Rectal smooth muscle tissue (tissue), 1 donor: ENCODE data around the gene KPTN.

Experiments
- H3K27ac ChIP-seq: one replicate; pipeline ENCODE4 v1.7.0; 2013; ENCODE audit warnings: low read depth, low read length, inconsistent platforms
- H3K27me3 ChIP-seq: one replicate; pipeline ENCODE4 v1.7.0; 2013; ENCODE audit warnings: low read length; ENCODE audit not compliant: control insufficient read depth, insufficient read depth
- H3K36me3 ChIP-seq: one replicate; pipeline ENCODE4 v1.7.0; 2013; ENCODE audit warnings: low read length; ENCODE audit not compliant: control insufficient read depth, insufficient read depth
- H3K4me1 ChIP-seq: one replicate; pipeline ENCODE4 v1.7.0; 2013; ENCODE audit warnings: low read length; ENCODE audit not compliant: control insufficient read depth, insufficient read depth
- H3K4me3 ChIP-seq: one replicate; pipeline ENCODE4 v1.7.0; 2013; ENCODE audit warnings: low read length
- H3K9ac ChIP-seq: one replicate; pipeline ENCODE4 v1.7.0; 2013; ENCODE audit warnings: low read length

The KPTN gene

GRCh38 chr19:47430041-47430802 lies 53.8 kb downstream of the KPTN start:
- no peak overlapping the region for H3K27ac ChIP-seq

GRCh38 chr19:47429140-47429793 lies 54.8 kb downstream of the KPTN start:
- Histone ChIP-seq H3K27ac (no peak overlapping the region), H3K4me3 (no peak overlapping the region), H3K9ac (no peak overlapping the region), H3K27me3 (peaks cover 2% of the 10 kb centered on the region), H3K36me3 (no peaks in the 10 kb centered on the region), H3K4me1 (peaks cover 10% of the 10 kb centered on the region)

More at GRCh38 chr19:47430041-47430802, 53.8 kb downstream of the KPTN start:
- Histone ChIP-seq H3K4me1 (peaks cover 10% of the 10 kb centered on the region), H3K4me3 (peak overlapping the region; percentile 42), H3K27me3 (peaks cover 2% of the 10 kb centered on the region), H3K36me3 (no peaks in the 10 kb centered on the region), H3K9ac (no peak overlapping the region)

- Histone ChIP-seq H3K4me3 (peak overlapping the region; percentile 5), H3K9ac (peak overlapping the region; percentile 16), H3K27ac (peak overlapping the region; percentile 73), H3K27me3 (peaks cover 6% of the 10 kb centered on the region), H3K36me3 (no peaks in the 10 kb centered on the region), H3K4me1 (peaks cover 10% of the 10 kb centered on the region)
These were observed 55.7 kb downstream of the KPTN start for GRCh38 chr19:47428177-47428894.

- Histone ChIP-seq H3K9ac (peak overlapping the region; percentile 16), H3K4me3 (peak overlapping the region; percentile 5), H3K4me1 (peaks cover 10% of the 10 kb centered on the region), H3K27me3 (peaks cover 12% of the 10 kb centered on the region), H3K36me3 (no peaks in the 10 kb centered on the region), H3K27ac (peak overlapping the region; percentile 73)
These were observed 56.5 kb downstream of the KPTN start for GRCh38 chr19:47427241-47428176.
